ENCODE measurements around the gene CAMTA1. TPM values are rescaled to one million over a fixed set of nuclear protein-coding genes. Genes with fewer than 3 reads are reported as not detected.

The CAMTA1 gene
- total and polyA plus RNA-seq, 4 donors = 90.5 to 236 (median 195) TPM

DNA sequence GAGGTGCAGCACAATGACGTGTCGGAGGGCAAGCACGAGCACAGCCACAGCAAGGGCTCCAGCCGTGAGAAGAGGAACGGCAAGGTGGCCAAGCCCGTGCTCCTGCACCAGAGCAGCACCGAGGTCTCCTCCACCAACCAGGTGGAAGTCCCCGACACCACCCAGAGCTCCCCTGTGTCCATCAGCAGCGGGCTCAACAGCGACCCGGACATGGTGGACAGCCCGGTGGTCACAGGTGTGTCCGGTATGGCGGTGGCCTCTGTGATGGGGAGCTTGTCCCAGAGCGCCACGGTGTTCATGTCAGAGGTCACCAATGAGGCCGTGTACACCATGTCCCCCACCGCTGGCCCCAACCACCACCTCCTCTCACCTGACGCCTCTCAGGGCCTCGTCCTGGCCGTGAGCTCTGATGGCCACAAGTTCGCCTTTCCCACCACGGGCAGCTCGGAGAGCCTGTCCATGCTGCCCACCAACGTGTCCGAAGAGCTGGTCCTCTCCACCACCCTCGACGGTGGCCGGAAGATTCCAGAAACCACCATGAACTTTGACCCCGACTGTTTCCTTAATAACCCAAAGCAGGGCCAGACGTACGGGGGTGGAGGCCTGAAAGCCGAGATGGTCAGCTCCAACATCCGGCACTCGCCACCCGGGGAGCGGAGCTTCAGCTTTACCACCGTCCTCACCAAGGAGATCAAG lies 878.3 kb downstream of the CAMTA1 start:
- Histone ChIP-seq H3K27ac (ENCODE audit: low read depth, low read length) (no peak overlapping the region), H3K9me3 (ENCODE audit: control insufficient read depth, insufficient read depth, low read length) (no peaks in the 10 kb centered on the region), H3K4me1 (ENCODE audit: control insufficient read depth, insufficient read depth, low read length) (peaks cover 20% of the 10 kb centered on the region), H3K36me3 (ENCODE audit: control insufficient read depth, insufficient read depth, low read length) (peaks cover 61% of the 10 kb centered on the region), H3K4me3 (ENCODE audit: low read depth, low read length) (no peak overlapping the region), H3K27me3 (ENCODE audit: control insufficient read depth, insufficient read depth, low read length) (no peaks in the 10 kb centered on the region)
- DNase-seq (ENCODE audit: low read depth in 4 of 6, low spot score in 6 of 6) = no peak
- 90% methylated on average over 38 of the region's 38 CpGs for WGBS (ENCODE audit: insufficient coverage)

DNA sequence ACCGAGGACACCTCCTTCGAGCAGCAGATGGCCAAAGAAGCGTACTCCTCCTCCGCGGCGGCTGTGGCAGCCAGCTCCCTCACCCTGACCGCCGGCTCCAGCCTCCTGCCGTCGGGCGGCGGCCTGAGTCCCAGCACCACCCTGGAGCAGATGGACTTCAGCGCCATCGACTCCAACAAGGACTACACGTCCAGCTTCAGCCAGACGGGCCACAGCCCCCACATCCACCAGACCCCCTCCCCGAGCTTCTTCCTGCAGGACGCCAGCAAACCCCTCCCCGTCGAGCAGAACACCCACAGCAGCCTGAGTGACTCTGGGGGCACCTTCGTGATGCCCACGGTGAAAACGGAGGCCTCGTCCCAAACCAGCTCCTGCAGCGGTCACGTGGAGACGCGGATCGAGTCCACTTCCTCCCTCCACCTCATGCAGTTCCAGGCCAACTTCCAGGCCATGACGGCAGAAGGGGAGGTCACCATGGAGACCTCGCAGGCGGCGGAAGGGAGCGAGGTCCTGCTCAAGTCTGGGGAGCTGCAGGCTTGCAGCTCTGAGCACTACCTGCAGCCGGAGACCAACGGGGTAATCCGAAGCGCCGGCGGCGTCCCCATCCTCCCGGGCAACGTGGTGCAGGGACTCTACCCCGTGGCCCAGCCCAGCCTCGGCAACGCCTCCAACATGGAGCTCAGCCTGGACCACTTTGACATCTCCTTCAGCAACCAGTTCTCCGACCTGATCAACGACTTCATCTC lies 879.1 kb downstream of the CAMTA1 start:
- DNase-seq (ENCODE audit: low read depth in 4 of 6, low spot score in 6 of 6) = no peak
- 94% methylated on average over 48 of the region's 48 CpGs for WGBS (ENCODE audit: insufficient coverage)
- no peak overlapping the region for H3K4me3 ChIP-seq (ENCODE audit: low read depth, low read length)

DNA sequence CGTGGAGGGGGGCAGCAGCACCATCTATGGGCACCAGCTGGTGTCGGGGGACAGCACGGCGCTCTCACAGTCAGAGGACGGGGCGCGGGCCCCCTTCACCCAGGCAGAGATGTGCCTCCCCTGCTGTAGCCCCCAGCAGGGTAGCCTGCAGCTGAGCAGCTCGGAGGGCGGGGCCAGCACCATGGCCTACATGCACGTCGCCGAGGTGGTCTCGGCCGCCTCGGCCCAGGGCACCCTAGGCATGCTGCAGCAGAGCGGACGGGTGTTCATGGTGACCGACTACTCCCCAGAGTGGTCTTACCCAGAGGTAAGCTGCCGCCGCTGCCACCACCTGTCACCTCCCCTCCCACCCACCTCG lies 879.6 kb downstream of the CAMTA1 start:
- Histone ChIP-seq H3K36me3 (ENCODE audit: control insufficient read depth, insufficient read depth, low read length) (peaks cover 61% of the 10 kb centered on the region), H3K4me3 (ENCODE audit: low read depth, low read length) (no peak overlapping the region), H3K9me3 (ENCODE audit: control insufficient read depth, insufficient read depth, low read length) (no peaks in the 10 kb centered on the region), H3K27me3 (ENCODE audit: control insufficient read depth, insufficient read depth, low read length) (no peaks in the 10 kb centered on the region), H3K27ac (ENCODE audit: low read depth, low read length) (no peak overlapping the region), H3K4me1 (ENCODE audit: control insufficient read depth, insufficient read depth, low read length) (peaks cover 30% of the 10 kb centered on the region)
- WGBS (ENCODE audit: insufficient coverage) = 91% methylated on average over 21 of the region's 21 CpGs
- no peak for DNase-seq (ENCODE audit: low read depth in 4 of 6, low spot score in 6 of 6)

More for the DNA sequence above, 879.1 kb downstream of the CAMTA1 start:
- Histone ChIP-seq H3K36me3 (ENCODE audit: control insufficient read depth, insufficient read depth, low read length) (peaks cover 61% of the 10 kb centered on the region), H3K4me1 (ENCODE audit: control insufficient read depth, insufficient read depth, low read length) (peaks cover 24% of the 10 kb centered on the region), H3K27ac (ENCODE audit: low read depth, low read length) (no peak overlapping the region), H3K27me3 (ENCODE audit: control insufficient read depth, insufficient read depth, low read length) (no peaks in the 10 kb centered on the region), H3K9me3 (ENCODE audit: control insufficient read depth, insufficient read depth, low read length) (no peaks in the 10 kb centered on the region)

DNA sequence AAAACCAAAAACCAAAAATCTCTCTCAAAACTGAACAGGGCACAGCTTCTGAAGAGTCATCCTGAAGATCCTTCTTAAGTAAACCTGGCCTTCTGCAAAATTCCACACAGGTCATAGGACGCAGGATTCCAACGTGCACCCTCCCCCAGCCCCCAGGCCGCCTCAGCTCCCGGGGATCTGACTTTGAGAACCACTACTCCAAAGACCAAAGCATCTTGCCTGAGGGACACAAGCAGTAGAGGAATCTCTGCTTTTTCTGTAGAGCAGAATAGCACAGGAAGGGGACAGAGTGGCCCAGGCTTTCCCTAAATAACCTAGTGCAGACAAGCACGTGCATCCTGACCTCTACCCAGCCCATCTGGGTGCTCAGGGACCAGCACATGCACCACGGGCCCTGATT lies 881.0 kb downstream of the CAMTA1 start:
- peaks cover 43% of the 10 kb centered on the region for H3K4me1 ChIP-seq (ENCODE audit: control insufficient read depth, insufficient read depth, low read length)
- no peak overlapping the region for H3K27ac ChIP-seq (ENCODE audit: low read depth, low read length)
- H3K4me3 ChIP-seq (ENCODE audit: low read depth, low read length) = no peak overlapping the region
- 84% methylated on average over 6 of the region's 6 CpGs for WGBS (ENCODE audit: insufficient coverage)
- H3K36me3 ChIP-seq (ENCODE audit: control insufficient read depth, insufficient read depth, low read length) = peaks cover 59% of the 10 kb centered on the region
- no peak for DNase-seq (ENCODE audit: low read depth in 4 of 6, low spot score in 6 of 6)
- H3K9me3 ChIP-seq (ENCODE audit: control insufficient read depth, insufficient read depth, low read length) = no peaks in the 10 kb centered on the region
- H3K27me3 ChIP-seq (ENCODE audit: control insufficient read depth, insufficient read depth, low read length) = no peaks in the 10 kb centered on the region

DNA sequence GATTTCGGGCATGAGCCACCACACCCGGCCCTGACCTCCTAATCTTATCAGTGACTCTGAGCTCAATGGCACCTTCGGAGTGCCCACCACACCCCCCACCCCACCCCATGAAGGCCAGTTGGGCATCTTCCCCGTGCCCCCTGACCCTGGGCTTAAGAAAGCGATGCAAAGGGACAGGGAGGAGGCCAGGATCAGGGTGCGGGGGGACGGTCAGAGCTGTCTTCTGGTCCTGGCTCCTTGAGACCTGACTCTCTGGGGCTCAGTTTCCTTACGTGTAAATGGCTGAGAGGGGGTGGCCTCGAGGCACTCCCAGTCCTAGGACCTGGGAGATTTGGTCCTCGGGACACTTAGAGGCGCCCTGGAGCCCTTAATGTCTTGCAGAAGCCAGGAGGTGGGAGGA lies 881.9 kb downstream of the CAMTA1 start:
- Histone ChIP-seq H3K4me3 (ENCODE audit: low read depth, low read length) (no peak overlapping the region), H3K9me3 (ENCODE audit: control insufficient read depth, insufficient read depth, low read length) (no peaks in the 10 kb centered on the region), H3K27ac (ENCODE audit: low read depth, low read length) (no peak overlapping the region), H3K4me1 (ENCODE audit: control insufficient read depth, insufficient read depth, low read length) (peaks cover 46% of the 10 kb centered on the region), H3K36me3 (ENCODE audit: control insufficient read depth, insufficient read depth, low read length) (peaks cover 56% of the 10 kb centered on the region), H3K27me3 (ENCODE audit: control insufficient read depth, insufficient read depth, low read length) (no peaks in the 10 kb centered on the region)
- DNase-seq (ENCODE audit: low read depth in 4 of 6, low spot score in 6 of 6) = no peak
- 70% methylated on average over 10 of the region's 11 CpGs for WGBS (ENCODE audit: insufficient coverage)

DNA sequence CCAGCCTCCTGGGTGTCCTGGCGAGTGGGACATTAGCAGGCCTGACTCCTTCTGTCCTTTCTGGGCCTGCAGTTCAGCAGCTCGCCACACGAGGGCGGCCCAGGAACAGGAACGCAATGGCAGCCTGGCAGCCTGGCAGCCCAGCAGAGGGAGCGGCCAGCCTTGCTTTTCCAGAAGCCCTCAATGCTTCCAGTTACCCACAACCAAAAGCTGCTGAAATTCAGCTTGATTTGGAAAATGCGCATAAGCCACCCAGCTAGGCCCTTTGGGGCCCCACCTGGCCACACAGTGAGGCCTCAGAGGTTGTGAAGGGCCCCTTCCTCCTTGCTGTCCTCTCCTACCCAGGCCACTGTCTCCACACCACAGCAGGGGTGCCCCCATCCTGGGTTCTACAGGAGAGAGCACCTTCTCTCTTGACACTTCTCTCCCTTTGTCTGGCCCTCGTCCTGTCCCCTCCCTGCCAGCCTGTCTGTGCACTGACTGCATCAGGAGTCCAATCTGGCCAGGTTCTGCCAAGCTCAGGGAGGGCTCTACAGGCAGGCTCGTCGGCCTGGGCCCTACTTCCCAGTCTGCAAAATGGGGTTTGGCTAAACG lies 882.5 kb downstream of the CAMTA1 start:
- WGBS (ENCODE audit: insufficient coverage) = 6% methylated on average over 11 of the region's 11 CpGs
- Histone ChIP-seq H3K4me1 (ENCODE audit: control insufficient read depth, insufficient read depth, low read length) (peaks cover 46% of the 10 kb centered on the region), H3K27ac (ENCODE audit: low read depth, low read length) (peak overlapping the region; percentile 94), H3K9me3 (ENCODE audit: control insufficient read depth, insufficient read depth, low read length) (no peaks in the 10 kb centered on the region), H3K27me3 (ENCODE audit: control insufficient read depth, insufficient read depth, low read length) (no peaks in the 10 kb centered on the region), H3K36me3 (ENCODE audit: control insufficient read depth, insufficient read depth, low read length) (peaks cover 56% of the 10 kb centered on the region), H3K4me3 (ENCODE audit: low read depth, low read length) (no peak overlapping the region)
- peak; percentile 72 to 97 (median 86) for DNase-seq (ENCODE audit: low read depth in 4 of 6, low spot score in 6 of 6)

DNA sequence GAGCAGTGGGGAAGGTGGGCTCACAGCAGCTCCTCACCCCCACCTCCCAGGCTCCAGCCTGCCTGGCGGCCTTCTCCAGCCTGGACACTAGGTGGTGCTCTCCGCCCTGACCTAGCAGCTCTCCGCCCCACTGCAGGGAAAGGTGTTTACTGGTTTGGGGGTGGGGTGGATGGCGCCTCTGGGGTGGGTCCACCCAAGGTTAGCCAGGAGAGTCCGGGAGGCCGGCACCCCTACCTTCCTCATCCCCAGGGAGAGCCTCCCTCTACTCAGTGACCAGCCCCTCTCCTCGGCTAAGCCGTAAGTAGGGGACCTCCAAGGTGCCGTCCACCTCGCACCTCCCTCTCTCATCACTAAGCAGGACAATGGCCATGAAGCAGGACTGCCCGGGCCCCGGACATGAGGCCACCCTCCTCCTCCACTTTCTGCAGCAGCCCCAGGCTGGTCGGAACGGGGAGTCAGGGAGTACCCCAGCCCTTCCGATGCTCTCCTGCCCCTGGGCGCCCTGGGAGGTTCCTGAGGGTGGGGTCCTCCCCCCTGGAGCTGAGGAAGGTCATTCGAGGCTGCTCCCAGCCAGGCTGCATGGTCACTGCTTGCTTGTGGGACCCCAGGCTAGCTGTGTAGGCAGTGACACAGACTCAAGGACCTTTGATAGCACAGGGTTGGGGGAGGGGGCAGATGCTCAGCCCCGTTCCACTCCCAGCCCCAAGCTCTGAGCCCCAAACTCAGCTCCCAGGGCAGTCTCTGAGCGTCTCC lies 884.5 kb downstream of the CAMTA1 start:
- H3K27me3 ChIP-seq (ENCODE audit: control insufficient read depth, insufficient read depth, low read length) = no peaks in the 10 kb centered on the region
- peaks cover 48% of the 10 kb centered on the region for H3K36me3 ChIP-seq (ENCODE audit: control insufficient read depth, insufficient read depth, low read length)
- no peak overlapping the region for H3K4me3 ChIP-seq (ENCODE audit: low read depth, low read length)
- H3K27ac ChIP-seq (ENCODE audit: low read depth, low read length) = peak overlapping the region; percentile 94
- 24% methylated on average over 14 of the region's 19 CpGs for WGBS (ENCODE audit: insufficient coverage)
- no peaks in the 10 kb centered on the region for H3K9me3 ChIP-seq (ENCODE audit: control insufficient read depth, insufficient read depth, low read length)
- DNase-seq (ENCODE audit: low read depth in 4 of 6, low spot score in 6 of 6) = peak in 3 of 6 donors; percentile 19 to 93 (median 80)
- peaks cover 46% of the 10 kb centered on the region for H3K4me1 ChIP-seq (ENCODE audit: control insufficient read depth, insufficient read depth, low read length)

DNA sequence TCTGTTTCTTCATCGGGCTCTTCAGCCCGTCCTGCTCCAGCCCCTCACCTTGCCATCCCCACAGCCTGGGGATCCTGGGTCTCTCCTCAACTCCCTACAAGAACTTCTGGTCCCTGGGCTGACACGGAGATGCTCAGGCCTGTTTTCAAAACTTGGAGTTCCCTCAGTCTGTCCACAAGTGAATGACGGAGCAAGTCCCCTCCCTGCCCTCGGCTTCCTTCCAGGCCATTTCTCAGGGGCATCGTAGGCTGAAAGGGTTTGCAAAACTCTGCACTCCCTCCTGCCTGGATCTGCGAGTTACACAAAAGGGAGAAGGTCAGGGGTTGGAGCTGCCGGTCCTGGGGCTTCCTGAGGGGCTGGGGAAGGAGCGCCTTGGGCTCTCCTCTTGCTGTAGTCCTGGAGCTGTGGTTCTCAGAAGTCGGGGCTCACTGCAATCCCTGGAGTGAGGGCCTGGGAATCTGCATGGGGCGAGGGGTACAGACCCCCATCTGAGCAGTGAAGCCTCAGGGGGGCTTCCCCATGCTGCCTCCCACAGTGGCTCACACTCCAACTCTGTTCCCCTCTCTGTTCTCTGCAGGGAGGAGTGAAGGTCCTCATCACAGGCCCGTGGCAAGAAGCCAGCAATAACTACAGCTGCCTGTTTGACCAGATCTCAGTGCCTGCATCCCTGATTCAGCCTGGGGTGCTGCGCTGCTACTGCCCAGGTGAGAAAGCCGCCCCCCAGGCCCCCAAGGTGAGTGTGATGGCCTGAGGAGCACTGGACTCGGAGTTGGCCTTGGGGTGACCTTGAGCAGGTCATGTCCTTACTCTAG lies 885.3 kb downstream of the CAMTA1 start:
- Histone ChIP-seq H3K9me3 (ENCODE audit: control insufficient read depth, insufficient read depth, low read length) (no peaks in the 10 kb centered on the region), H3K27ac (ENCODE audit: low read depth, low read length) (peak overlapping the region; percentile 94), H3K36me3 (ENCODE audit: control insufficient read depth, insufficient read depth, low read length) (peaks cover 43% of the 10 kb centered on the region), H3K4me1 (ENCODE audit: control insufficient read depth, insufficient read depth, low read length) (peaks cover 46% of the 10 kb centered on the region), H3K27me3 (ENCODE audit: control insufficient read depth, insufficient read depth, low read length) (no peaks in the 10 kb centered on the region), H3K4me3 (ENCODE audit: low read depth, low read length) (no peak overlapping the region)
- peak in 1 of 6 donors; percentile 43 for DNase-seq (ENCODE audit: low read depth in 4 of 6, low spot score in 6 of 6)
- WGBS (ENCODE audit: insufficient coverage) = 51% methylated on average over 14 of the region's 15 CpGs

DNA sequence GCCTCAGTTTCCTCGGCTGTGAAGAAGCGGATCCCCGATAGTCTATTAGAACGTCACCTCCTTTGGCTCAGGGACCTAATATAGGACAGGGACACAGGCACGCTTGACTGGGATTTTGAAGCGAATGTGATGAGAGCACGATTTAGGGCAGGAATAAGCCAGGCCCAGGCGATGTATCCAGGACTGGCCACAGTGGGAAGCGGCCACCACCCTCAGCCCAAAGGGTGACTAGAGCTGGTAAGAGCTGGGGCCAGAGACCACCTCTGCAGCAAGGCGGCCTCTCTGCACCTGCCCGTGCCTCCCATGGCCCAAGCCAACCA lies 885.9 kb downstream of the CAMTA1 start:
- Histone ChIP-seq H3K27me3 (ENCODE audit: control insufficient read depth, insufficient read depth, low read length) (no peaks in the 10 kb centered on the region), H3K9me3 (ENCODE audit: control insufficient read depth, insufficient read depth, low read length) (no peaks in the 10 kb centered on the region), H3K4me1 (ENCODE audit: control insufficient read depth, insufficient read depth, low read length) (peaks cover 46% of the 10 kb centered on the region), H3K4me3 (ENCODE audit: low read depth, low read length) (no peak overlapping the region), H3K36me3 (ENCODE audit: control insufficient read depth, insufficient read depth, low read length) (peaks cover 47% of the 10 kb centered on the region), H3K27ac (ENCODE audit: low read depth, low read length) (no peak overlapping the region)
- DNase-seq (ENCODE audit: low read depth in 4 of 6, low spot score in 6 of 6) = no peak
- 91% methylated on average over 11 of the region's 11 CpGs for WGBS (ENCODE audit: insufficient coverage)
